ENCODE results near the gene RIPK3.
"Not testable (repeated sequence)": the region's sequence is repeated elsewhere in the genome, so short reads cannot be mapped to it uniquely, and the experiment has no call there.

The RIPK3 gene

GRCh38 chr14:24339284-24340151, at the start of gene RIPK3:
TSS of gene RIPK3 (minus strand) at chr14:24339991. CDS start at chr14:24339826, 165 bp downstream.
- DNase-seq = no peak

- no peak for DNase-seq
Observed at GRCh38 chr14:24389226-24389848, 49.5 kb upstream of the RIPK3 start.

- no peak for DNase-seq
Observed at GRCh38 chr14:24388474-24389179, 48.8 kb upstream of the RIPK3 start.

GRCh38 chr14:24387579-24387978, 47.8 kb upstream of the RIPK3 start:
- not testable (repeated sequence) for DNase-seq

- DNase-seq = no peak
Observed at GRCh38 chr14:24387009-24387345, 47.2 kb upstream of the RIPK3 start.

- DNase-seq = no peak
Observed at GRCh38 chr14:24385524-24385923, 45.7 kb upstream of the RIPK3 start.

GRCh38 chr14:24384169-24384568, 44.4 kb upstream of the RIPK3 start:
- no peak for DNase-seq

GRCh38 chr14:24382064-24382371, 42.2 kb upstream of the RIPK3 start:
- DNase-seq = no peak

- DNase-seq = no peak
Observed at GRCh38 chr14:24381363-24382063, 41.7 kb upstream of the RIPK3 start.

GRCh38 chr14:24379907-24380730, 40.3 kb upstream of the RIPK3 start:
- no peak for DNase-seq

- DNase-seq = no peak
Observed at GRCh38 chr14:24378981-24379906, 39.5 kb upstream of the RIPK3 start.

- no peak for DNase-seq
Observed at GRCh38 chr14:24378327-24378726, 38.5 kb upstream of the RIPK3 start.

- no peak for DNase-seq
Observed at GRCh38 chr14:24377657-24378056, 37.9 kb upstream of the RIPK3 start.

GRCh38 chr14:24377126-24377525, 37.3 kb upstream of the RIPK3 start:
- no peak for DNase-seq

GRCh38 chr14:24376448-24377070, 36.8 kb upstream of the RIPK3 start:
- no peak for DNase-seq

- no peak for DNase-seq
Observed at GRCh38 chr14:24372701-24373416, 33.1 kb upstream of the RIPK3 start.

- DNase-seq = not testable (repeated sequence)
Observed at GRCh38 chr14:24371605-24372004, 31.8 kb upstream of the RIPK3 start.

- DNase-seq = no peak
Observed at GRCh38 chr14:24370748-24371147, 31.0 kb upstream of the RIPK3 start.

GRCh38 chr14:24369907-24370687, 30.3 kb upstream of the RIPK3 start:
- no peak for DNase-seq
